ENCODE results near the gene ASL. TPM values are rescaled to one million over a fixed set of nuclear protein-coding genes. Genes with fewer than 3 reads are reported as not detected.
"Not testable (repeated sequence)": the region's sequence is repeated elsewhere in the genome, so short reads cannot be mapped to it uniquely, and the experiment has no call there.

The ASL gene
- polyA plus RNA-seq, 1 donor = 11.1 TPM

GRCh38 chr7:66119245-66119850 lies 43.7 kb downstream of the ASL start:
- DNase-seq = no peak

GRCh38 chr7:66123175-66123528 lies 47.5 kb downstream of the ASL start:
- DNase-seq = no peak

GRCh38 chr7:66124569-66124861 lies 48.9 kb downstream of the ASL start:
- not testable (repeated sequence) for DNase-seq

DNA sequence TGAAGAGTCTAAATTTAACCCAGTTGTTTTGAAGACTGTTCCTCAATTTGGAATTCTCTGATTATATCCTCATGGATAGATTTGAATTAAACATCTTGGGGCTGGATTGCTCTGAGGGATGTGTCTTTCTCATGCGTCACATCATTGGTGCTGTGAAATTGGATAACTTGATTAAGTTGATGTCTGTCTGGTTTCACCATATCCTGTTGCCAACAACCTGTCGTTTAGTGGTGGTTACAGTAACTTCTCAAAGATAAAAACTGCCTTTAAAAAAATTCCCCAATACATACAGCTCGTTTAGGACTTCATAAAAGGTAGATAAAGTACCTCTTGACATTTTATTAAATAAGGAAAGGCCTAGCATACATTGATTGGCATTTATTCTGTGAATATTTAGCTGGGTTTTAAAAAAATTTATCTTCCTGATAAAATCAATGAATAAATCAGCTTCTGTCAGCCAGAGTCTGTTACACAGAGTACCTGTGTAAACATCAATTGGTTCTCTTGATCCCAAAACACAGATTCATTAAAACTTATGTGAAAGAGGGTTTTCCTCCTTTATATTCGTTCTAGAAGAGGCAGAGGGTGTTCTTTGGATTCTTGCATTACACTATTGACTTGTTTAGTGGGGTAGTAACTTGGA lies 49.6 kb downstream of the ASL start:
- no peak for DNase-seq

DNA sequence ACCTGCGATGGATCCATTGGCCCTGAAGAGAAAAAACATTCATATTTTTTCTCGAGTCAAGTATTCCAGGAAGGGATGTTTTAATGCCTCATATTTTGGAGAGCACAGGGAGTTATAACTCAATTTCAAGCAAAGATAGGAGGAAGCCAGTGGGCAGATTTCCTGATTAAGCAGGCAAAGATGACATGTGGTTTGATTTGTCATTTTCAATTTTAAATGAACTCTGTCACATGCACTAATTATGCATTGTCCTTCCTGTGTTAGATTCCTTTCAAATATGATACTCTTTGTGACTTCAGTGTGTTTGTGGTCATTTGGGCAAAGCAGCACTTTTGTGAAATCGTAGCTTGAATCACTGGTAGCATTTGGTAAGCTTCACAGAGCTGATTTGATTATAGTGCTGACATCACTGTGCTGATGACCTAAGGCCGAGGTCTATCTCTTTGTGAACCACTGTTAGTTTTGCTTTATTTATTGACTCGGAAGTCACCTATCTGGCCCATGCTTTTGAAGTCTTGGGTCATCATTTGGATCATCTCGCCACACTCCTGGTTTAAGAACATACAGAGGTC lies 50.2 kb downstream of the ASL start:
- not testable (repeated sequence) for DNase-seq

GRCh38 chr7:66127172-66127571 lies 51.6 kb downstream of the ASL start:
- DNase-seq = not testable (repeated sequence)

DNA sequence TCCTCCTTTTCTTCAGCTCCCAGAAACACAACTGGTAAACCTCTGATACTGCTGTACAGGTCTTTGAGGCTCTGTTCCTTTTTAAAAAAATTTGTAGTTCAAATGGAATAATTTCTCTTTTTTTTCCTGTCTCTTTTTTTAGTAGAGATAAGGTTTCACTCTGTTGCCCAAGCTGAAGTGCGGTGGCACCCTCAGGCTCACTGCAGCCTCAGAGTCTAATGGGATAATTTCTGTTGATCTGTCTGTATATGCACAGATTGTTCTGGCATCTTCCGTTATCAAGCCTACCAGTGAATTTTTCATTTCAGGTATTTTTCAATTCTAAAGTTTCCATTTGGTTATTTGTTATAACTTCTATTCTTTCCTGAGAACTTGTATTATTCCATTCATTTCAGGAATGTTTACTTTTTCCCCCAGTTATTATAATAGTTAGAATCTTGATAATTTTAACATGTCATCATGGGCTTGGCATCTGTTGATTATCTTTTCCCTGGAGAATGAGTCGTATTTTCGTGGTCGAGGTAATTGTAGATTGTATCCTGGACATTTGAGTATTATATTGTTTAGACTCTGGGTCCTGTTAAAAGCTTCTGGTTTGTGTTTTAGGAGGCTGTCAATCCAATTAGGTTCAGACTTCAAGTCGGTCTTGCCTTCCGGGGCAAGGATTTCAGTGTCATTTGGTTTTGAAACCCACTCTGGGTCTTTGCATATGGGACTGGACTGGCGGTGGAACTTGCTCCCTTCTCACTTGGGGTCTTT lies 63.6 kb downstream of the ASL start:
- DNase-seq = no peak

DNA sequence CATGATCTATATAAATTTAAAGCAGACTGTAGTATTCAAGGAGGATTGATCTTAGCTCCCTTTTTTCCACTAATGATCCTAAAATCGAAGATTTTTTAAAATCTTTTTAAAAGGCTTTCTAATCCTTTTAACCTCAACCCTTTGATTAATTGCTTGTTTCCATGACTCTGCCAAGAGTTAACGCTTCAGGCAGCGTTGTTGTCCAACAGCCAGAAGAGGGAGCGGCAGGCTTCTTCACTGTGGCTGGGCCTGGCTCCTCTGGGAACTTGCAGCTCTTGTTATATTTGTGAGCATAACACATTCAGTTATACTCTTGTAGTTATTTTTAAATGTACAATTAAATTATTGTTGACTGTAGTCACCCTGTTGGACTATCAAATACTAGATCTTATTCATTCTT lies 65.3 kb downstream of the ASL start:
- DNase-seq = peak; percentile 63

DNA sequence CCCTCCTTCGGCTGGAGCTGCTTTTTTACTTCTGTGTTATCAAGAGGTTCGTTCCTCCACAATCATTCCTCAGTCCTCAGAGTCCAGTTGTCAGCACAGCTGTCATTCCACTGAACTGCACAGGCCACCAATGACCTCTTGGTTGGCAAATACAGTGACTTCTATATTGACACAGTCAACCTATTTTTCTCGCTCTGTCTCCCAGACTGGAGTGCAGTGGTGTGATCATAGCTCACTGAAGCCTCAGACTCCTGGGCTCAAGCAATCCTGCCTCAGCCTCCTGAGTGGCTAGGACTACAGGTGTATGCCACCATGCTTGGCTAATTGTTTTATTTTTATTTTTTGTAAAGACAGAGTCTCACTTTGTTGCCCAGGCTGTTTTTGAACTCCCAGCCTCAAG lies 66.7 kb downstream of the ASL start:
- no peak for DNase-seq

GRCh38 chr7:66142996-66143395 lies 67.4 kb downstream of the ASL start:
- no peak for DNase-seq

Other genes with a start within 250 kb of the ASL start
- gene VKORC1L1, start 202.7 kb upstream of the ASL start, polyA plus RNA-seq (ENCODE audit: insufficient read length) = 20.3 TPM
- gene GUSB, start 93.6 kb upstream of the ASL start, polyA plus RNA-seq (ENCODE audit: insufficient read length) = 41.2 TPM
- gene CRCP, start 39.0 kb downstream of the ASL start, polyA plus RNA-seq (ENCODE audit: insufficient read length) = 25.3 TPM
- 13.7 TPM for gene TPST1, start 129.5 kb downstream of the ASL start, polyA plus RNA-seq (ENCODE audit: insufficient read length)

All from hindlimb muscle (tissue), 1 donor.